Right atrium auricular region (tissue), 2 donors: ENCODE measurements around the gene MCMBP. TPM values are rescaled to one million over a fixed set of nuclear protein-coding genes. Genes with fewer than 3 reads are reported as not detected.

Experiments
- DNase-seq: peaks from one replicate; pipeline ENCODE4 v3.0.0-alpha.2; 2019; ENCODE audit warnings: low spot score
- H3K27ac ChIP-seq, 2 donors: fragments of 200-600 bp; sonication (generic); 1 replicate in 1 of 2; 2 replicates in 1 of 2; pipeline ENCODE4 v1.5.1; 2016 to 2019
- H3K27me3 ChIP-seq, 2 donors: fragments of 200-600 bp; sonication (generic); one replicate each; pipeline versions ENCODE4 v1.5.1 to v1.6.0; 2017 to 2019
- H3K36me3 ChIP-seq: fragments of 200-600 bp; sonication (generic); one replicate; pipeline ENCODE4 v1.5.1; 2016
- H3K4me1 ChIP-seq, 2 donors: fragments of 200-600 bp; sonication (generic); one replicate each; pipeline versions ENCODE4 v1.5.1 to v1.6.0; 2017 to 2019
- H3K4me3 ChIP-seq, 2 donors: fragments of 200-600 bp; sonication (generic); 1 replicate in 1 of 2; 2 replicates in 1 of 2; pipeline ENCODE4 v1.5.1; 2017 to 2019; ENCODE audit warnings: mild to moderate bottlenecking in 1 of 2, moderate library complexity in 1 of 2
- H3K9me3 ChIP-seq, 2 donors: fragments of 200-600 bp; sonication (generic); one replicate each; pipeline ENCODE4 v1.5.1; 2019
- total RNA-seq, 2 donors: library from RNA; depleted of rRNA; stranded (reverse); fragments of >200 nt; gene quantifications; one replicate each; pipeline ENCODE4 v1.1.0, GENCODE V29; 2016
- TF ChIP-seq, protein P1 (sequence below), 2 donors: fragments of 200-600 bp; sonication (generic); IDR thresholded peaks; one replicate each; pipeline ENCODE4 v1.5.1; 2019; ENCODE audit warnings: antibody characterized with exemption in 2 of 2

Gene MCMBP
- total RNA-seq, 2 donors from 2014 or later = 22.9 to 28.5 TPM

DNA sequence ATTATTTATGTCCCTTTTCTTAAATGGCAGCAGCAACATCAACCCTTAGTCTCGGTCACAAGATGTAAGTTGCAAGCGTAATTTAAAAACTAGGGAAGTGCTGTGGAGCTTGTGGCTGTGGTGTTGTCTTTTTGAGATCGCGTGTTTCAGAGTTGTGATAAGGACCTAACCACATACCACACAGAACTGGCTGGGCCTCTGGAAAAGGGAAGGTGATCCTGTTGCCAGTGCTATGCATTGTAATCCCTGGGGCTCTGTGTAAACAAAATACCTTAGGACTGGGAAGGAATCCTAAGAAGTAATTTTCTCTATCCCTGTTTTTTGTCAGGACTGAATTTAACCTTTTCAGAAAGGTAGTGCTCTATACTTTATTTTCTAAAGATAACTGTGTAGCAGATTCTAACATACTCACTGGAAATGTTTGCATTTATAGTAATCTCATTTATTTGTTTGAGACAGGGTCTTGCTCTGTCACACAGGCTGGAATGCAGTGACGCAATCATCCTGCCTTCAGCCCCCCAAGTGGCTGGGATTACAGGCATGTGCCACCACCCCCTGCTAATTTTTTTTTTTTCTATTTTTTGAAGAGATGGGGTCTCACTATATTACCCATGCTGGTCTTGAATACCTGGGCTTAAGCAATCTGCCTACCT, 86.4 kb downstream of the MCMBP start:
- TF ChIP-seq, protein P1, sequence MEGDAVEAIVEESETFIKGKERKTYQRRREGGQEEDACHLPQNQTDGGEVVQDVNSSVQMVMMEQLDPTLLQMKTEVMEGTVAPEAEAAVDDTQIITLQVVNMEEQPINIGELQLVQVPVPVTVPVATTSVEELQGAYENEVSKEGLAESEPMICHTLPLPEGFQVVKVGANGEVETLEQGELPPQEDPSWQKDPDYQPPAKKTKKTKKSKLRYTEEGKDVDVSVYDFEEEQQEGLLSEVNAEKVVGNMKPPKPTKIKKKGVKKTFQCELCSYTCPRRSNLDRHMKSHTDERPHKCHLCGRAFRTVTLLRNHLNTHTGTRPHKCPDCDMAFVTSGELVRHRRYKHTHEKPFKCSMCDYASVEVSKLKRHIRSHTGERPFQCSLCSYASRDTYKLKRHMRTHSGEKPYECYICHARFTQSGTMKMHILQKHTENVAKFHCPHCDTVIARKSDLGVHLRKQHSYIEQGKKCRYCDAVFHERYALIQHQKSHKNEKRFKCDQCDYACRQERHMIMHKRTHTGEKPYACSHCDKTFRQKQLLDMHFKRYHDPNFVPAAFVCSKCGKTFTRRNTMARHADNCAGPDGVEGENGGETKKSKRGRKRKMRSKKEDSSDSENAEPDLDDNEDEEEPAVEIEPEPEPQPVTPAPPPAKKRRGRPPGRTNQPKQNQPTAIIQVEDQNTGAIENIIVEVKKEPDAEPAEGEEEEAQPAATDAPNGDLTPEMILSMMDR (IDR thresholded peaks at IDR 0.05) = no peak
- H3K27me3 ChIP-seq = no peaks in the 10 kb centered on the region
- DNase-seq = no peak
- no peaks in the 10 kb centered on the region for H3K36me3 ChIP-seq
- H3K4me3 ChIP-seq = no peak overlapping the region
- no peak overlapping the region for H3K27ac ChIP-seq
- H3K4me1 ChIP-seq = peaks cover 0 to 7% of the 10 kb centered on the region in 2 donors
- no peaks in the 10 kb centered on the region for H3K9me3 ChIP-seq

DNA sequence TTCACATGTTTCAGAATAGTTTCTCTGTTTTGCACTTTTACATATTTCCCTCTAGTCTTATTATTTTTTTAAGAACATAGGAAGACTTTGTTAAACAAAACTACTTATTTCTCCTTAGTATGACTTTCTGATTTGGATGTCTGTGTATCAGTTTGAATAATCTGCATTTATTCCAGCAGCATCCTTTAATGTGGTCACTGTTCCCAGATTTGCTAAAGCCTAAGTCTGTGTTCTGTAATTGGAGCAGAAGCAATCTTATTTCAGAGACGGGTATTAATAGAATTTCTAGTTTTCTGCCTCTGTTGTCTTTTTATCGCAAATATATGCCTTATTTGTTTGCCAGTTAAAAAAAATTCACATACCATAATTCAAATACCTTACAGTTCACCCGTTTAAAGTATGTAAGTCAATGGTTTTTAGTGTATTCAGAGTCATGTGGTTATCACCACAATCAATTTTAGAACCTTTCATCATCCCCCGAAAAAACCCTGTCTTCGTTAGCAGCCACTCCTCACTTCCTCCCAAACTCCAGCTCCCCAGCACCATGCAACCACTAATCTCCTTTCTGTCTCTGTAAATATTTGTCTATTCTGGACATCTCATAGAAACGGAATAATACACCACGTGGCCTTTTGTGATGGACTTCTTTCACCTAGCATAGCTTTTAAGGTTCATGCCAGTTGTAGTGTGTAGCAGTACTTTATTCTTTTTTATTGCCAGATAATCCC, 88.1 kb downstream of the MCMBP start:
- Histone ChIP-seq H3K27me3 (no peaks in the 10 kb centered on the region), H3K36me3 (no peaks in the 10 kb centered on the region), H3K9me3 (no peaks in the 10 kb centered on the region), H3K4me1 (peaks cover 0 to 7% of the 10 kb centered on the region in 2 donors), H3K27ac (no peak overlapping the region), H3K4me3 (no peak overlapping the region)
- TF ChIP-seq, protein P1 (IDR thresholded peaks at IDR 0.05) = no peak
- DNase-seq = no peak

DNA sequence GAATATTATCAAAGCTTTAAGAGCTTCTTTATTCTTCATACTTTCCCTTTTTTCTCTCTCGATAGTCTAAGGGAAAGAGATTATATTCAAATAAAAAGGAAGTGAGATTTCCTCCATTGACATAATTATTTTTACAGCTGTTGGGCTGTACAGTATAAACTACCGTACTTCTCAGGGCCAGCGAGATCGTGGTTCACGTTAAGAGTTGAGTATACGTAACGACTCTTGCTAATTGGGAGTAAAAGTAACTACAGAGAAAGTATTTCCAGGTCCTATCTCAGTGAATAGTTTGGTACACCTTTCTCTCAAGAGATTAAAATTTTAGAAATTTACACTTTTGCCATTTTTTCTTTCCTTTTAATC, 89.0 kb downstream of the MCMBP start:
- no peaks in the 10 kb centered on the region for H3K27me3 ChIP-seq
- H3K36me3 ChIP-seq = no peaks in the 10 kb centered on the region
- peaks cover 0 to 7% of the 10 kb centered on the region in 2 donors for H3K4me1 ChIP-seq
- DNase-seq = no peak
- H3K4me3 ChIP-seq = no peak overlapping the region
- TF ChIP-seq, protein P1 (IDR thresholded peaks at IDR 0.05) = no peak
- no peaks in the 10 kb centered on the region for H3K9me3 ChIP-seq
- no peak overlapping the region for H3K27ac ChIP-seq

DNA sequence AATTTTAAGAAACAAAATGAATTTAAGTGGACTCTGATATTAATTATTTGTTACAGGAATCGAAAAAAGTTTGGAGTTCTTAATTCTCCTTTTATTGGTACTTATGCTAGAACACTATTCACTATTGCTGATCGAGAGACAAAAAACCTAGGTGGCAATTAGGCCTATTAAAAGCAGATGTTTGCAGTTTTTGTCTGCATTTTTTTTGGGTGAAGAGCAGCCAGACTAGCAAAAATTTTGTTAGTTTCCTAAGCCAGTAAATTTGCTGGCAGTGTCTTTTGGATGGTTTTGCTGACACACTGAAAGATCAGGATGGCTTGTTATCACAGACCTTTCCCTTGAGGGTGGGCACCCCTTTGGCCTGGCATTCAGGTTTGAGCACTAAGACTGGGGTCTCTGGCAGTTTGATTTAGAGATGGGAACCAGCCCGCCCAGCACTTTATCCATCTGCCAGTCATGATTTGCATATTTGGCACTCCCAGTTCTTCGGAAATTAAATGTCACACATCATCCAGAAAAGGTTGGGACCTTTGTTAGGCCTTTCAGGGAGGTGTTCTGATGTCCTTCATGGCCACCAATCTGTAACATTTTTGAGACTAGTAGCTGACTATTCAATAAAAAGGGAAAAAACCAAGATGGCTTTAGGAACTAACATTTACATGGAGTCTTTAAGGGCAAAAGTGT, 89.5 kb downstream of the MCMBP start:
- Histone ChIP-seq H3K27ac (no peak overlapping the region), H3K36me3 (no peaks in the 10 kb centered on the region)
- TF ChIP-seq, protein P1 (IDR thresholded peaks at IDR 0.05) = no peak

DNA sequence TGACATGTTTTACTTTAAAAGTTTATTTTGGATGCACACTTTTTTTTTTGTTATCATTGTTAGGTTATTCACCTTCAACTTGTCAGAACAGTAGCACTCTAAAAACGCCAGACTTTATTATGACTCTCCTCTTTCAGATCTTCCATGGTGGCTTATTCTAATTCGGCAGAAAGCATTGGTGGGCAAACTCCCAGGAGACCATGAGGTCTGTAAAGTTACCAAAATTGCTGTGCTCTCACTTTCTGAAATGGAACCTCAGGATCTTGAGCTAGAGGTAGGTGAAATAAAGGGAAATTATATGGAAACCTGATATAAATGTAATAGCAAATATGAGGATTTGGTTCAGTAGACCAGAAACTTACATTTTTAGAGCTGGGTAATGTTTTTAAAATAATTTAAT, 91.1 kb downstream of the MCMBP start:
- H3K27me3 ChIP-seq = no peaks in the 10 kb centered on the region
- DNase-seq = no peak

More for the DNA sequence above, 89.5 kb downstream of the MCMBP start:
- H3K9me3 ChIP-seq = no peaks in the 10 kb centered on the region
- no peak for DNase-seq
- no peak overlapping the region for H3K4me3 ChIP-seq
- peaks cover 0 to 7% of the 10 kb centered on the region in 2 donors for H3K4me1 ChIP-seq
- H3K27me3 ChIP-seq = no peaks in the 10 kb centered on the region

More for the DNA sequence above, 91.1 kb downstream of the MCMBP start:
- no peaks in the 10 kb centered on the region for H3K9me3 ChIP-seq
- H3K27ac ChIP-seq = no peak overlapping the region
- no peaks in the 10 kb centered on the region for H3K36me3 ChIP-seq
- no peak overlapping the region for H3K4me3 ChIP-seq
- H3K4me1 ChIP-seq = peaks cover 0 to 4% of the 10 kb centered on the region in 2 donors
- TF ChIP-seq, protein P1 (IDR thresholded peaks at IDR 0.05) = no peak
